HG02840 (cell line): Measurements from ENCODE around the gene SEZ6.

Source experiments
- ATAC-seq: cut with Tn5 transposase; IDR thresholded peaks from one replicate; pipeline ENCODE4 v1.9.1; 2021; ENCODE audit warnings: mild to moderate bottlenecking, moderate library complexity, moderate number of reproducible peaks; ENCODE audit not compliant: unreplicated experiment, low FRiP score

The SEZ6 gene

GRCh38 chr17:28908640-28909167 is 97.1 kb downstream of the SEZ6 start:
- ATAC-seq: no peak

GRCh38 chr17:28907709-28908475 is 97.9 kb downstream of the SEZ6 start:
- no peak for ATAC-seq

- ATAC-seq: no peak
Measured at GRCh38 chr17:28906706-28907438, 99.0 kb downstream of the SEZ6 start.

- no peak for ATAC-seq
Measured at GRCh38 chr17:28906276-28906675, 99.6 kb downstream of the SEZ6 start.
